GM06990 (cell line): ENCODE measurements around the gene LGR6.

Experiments
- DNase-seq: peaks from one replicate; pipeline ENCODE4 v3.0.0-alpha.2; 2011; ENCODE audit not compliant: insufficient read length; ENCODE audit errors: extremely low read depth
- H3K27me3 ChIP-seq: replicated peaks from 2 replicates; pipeline ENCODE4 v1.6.0; 2011; ENCODE audit warnings: low read length; ENCODE audit not compliant: control insufficient read depth, insufficient read depth
- H3K36me3 ChIP-seq: 2 replicates; pipeline ENCODE4 v1.5.1; 2011; ENCODE audit warnings: low read length; ENCODE audit not compliant: control insufficient read depth, insufficient read depth
- H3K4me3 ChIP-seq: replicated peaks from 2 replicates; pipeline ENCODE4 v1.5.1; 2011; ENCODE audit warnings: low read depth, mild to moderate bottlenecking, control low read depth, low read length
- TF ChIP-seq, protein P1 (sequence below): IDR thresholded peaks from 2 replicates; pipeline ENCODE4 v1.5.1; 2011; ENCODE audit warnings: low read length, control low read depth, mild to moderate bottlenecking, inconsistent platforms; ENCODE audit not compliant: insufficient read depth, poor library complexity, severe bottlenecking

The LGR6 gene

DNA sequence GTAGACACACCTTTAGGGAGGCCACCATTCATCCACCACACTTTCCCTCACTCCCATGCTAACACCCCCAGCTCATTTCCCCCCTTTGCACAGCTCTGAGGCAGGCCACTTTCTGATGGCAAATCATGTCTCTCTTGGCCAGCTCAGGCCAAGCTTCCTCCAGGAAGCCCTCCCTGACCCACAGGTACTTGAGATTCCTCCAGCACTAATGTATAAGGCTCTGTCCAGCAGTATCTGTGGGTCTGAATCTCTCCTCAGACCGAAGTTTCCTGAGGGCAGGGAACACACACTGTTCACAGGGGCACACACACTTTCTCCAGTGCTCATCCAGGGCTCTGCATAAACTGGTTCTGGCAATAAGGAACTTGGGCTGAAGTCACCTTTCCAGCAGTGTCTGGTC is 19.2 kb downstream of the LGR6 start:
- H3K27me3 ChIP-seq: no peaks in the 10 kb centered on the region; the same call in none of the 2 replicates
- no peaks in the 10 kb centered on the region for H3K36me3 ChIP-seq
- TF ChIP-seq, protein P1, sequence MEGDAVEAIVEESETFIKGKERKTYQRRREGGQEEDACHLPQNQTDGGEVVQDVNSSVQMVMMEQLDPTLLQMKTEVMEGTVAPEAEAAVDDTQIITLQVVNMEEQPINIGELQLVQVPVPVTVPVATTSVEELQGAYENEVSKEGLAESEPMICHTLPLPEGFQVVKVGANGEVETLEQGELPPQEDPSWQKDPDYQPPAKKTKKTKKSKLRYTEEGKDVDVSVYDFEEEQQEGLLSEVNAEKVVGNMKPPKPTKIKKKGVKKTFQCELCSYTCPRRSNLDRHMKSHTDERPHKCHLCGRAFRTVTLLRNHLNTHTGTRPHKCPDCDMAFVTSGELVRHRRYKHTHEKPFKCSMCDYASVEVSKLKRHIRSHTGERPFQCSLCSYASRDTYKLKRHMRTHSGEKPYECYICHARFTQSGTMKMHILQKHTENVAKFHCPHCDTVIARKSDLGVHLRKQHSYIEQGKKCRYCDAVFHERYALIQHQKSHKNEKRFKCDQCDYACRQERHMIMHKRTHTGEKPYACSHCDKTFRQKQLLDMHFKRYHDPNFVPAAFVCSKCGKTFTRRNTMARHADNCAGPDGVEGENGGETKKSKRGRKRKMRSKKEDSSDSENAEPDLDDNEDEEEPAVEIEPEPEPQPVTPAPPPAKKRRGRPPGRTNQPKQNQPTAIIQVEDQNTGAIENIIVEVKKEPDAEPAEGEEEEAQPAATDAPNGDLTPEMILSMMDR: no peak
- no peak for DNase-seq
- no peak overlapping the region for H3K4me3 ChIP-seq

GRCh38 chr1:202213361-202214088 is 19.9 kb downstream of the LGR6 start:
- TF ChIP-seq, protein P1: no peak
- Histone ChIP-seq H3K27me3 (no peaks in the 10 kb centered on the region; the same call in none of the 2 replicates), H3K36me3 (no peaks in the 10 kb centered on the region), H3K4me3 (no peak overlapping the region)
- DNase-seq: no peak

DNA sequence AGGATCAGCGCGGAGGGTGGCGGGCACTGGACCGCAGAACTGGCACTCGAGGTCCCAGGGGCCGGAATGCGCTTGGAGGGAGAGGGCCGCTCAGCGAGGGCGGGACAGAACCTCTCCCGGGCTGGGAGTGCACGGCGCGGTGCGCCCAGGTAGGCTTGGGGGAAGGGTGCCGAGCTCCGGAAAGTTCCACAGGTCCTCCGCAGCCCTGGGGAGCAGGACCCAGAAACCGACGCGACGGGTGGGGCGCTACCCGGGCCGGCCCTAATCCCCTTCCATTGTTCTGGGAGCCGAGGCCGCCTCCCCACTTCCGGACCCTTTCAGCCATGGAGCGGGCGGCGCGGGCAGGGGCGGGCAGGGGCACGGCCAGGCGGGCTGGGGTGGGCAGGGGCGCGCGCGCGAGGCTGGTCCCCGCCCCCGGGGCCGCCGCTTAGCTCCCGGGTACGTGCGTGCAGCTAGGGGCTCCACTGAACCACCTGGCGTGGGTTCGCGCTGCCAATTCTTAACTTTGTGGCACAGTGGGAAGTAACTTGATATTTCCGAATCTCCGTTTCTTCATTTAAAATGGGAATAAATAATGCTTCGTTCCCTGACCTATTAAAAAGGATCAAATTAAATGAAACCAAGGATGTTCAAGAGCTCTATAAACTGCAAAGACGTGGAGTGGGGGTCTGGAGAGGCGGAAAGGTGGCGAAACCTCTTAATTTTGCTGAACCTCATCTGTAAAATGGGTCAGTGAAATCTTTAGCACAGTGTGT is 20.7 kb downstream of the LGR6 start:
- Histone ChIP-seq H3K4me3 (no peak overlapping the region), H3K27me3 (no peaks in the 10 kb centered on the region; the same call in none of the 2 replicates), H3K36me3 (no peaks in the 10 kb centered on the region)
- TF ChIP-seq, protein P1: no peak
- no peak for DNase-seq

GRCh38 chr1:202215472-202216130 is 22.0 kb downstream of the LGR6 start:
- TF ChIP-seq, protein P1: no peak
- no peaks in the 10 kb centered on the region; the same call in none of the 2 replicates for H3K27me3 ChIP-seq
- H3K4me3 ChIP-seq: no peak overlapping the region
- no peak for DNase-seq
- H3K36me3 ChIP-seq: no peaks in the 10 kb centered on the region

DNA sequence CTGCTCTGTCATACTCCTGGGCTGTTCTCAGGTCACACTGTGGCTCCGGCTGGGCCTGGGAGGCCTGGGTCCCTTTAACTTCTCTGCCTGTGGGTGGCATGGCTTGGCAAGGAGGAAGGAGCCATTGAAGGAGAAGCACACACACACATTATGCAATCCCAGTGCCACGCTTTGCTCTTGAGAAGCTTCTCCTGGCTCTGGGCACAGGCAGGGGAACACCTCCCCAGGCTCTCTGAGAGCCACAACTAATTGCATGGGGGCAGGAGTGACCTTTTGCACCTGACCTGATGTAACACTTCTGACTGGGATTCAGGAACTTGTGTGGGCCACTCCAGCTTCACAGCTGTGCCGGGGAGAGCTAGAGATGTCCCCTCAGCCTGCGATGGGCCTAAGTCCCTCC is 23.1 kb downstream of the LGR6 start:
- Histone ChIP-seq H3K36me3 (no peaks in the 10 kb centered on the region), H3K4me3 (no peak overlapping the region), H3K27me3 (no peaks in the 10 kb centered on the region; the same call in none of the 2 replicates)
- TF ChIP-seq, protein P1: no peak
- no peak for DNase-seq
